Measurements from ENCODE around the gene LIMS2. TPM values are rescaled to one million over a fixed set of nuclear protein-coding genes. Genes with fewer than 3 reads are reported as not detected.

The LIMS2 gene
- total RNA-seq, 2 experiments from 2014 or later = 4.5 to 11.4 TPM

- H3K4me3 Mint-ChIP-seq = no peak overlapping the region
- CTCF ChIA-PET = interaction anchor here (0.8 to 1.6 kb wide), 3 partner anchors 20 to 50 kb away, joined by 3 to 5 read pairs (median 3); no protein-coding TSS in a partner anchor
- no peak for DNase-seq
- no peak overlapping the region for H3K27ac Mint-ChIP-seq
- H3K27me3 Mint-ChIP-seq = peaks cover 38% of the 10 kb centered on the region
- no peak for ATAC-seq
- peaks cover 2% of the 10 kb centered on the region for H3K9me3 Mint-ChIP-seq (ENCODE audit: low read depth)
- peaks cover 3% of the 10 kb centered on the region for H3K36me3 Mint-ChIP-seq
- H3K4me1 Mint-ChIP-seq = peaks cover 6% of the 10 kb centered on the region
Observed at GRCh38 chr2:127599211-127599610, 76.1 kb downstream of the LIMS2 start.

DNA sequence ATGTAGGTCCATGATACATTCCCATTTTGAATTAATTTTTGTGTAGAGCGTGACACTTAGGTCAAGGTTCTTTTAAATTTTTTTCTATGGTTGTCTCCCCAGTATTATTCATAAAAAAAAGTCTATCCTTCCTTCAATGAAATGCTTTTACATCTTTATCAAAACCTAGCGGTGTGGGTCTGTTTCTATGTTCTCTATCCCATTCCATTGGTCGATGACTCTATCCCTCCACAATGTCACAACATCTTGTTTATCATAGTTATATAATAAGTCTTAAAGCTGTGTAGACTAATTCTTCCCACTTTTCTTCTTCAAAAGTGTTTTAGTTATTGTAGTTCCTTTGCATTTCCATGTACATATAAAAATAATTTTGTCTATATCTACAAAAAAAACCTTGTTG lies 76.6 kb downstream of the LIMS2 start:
- Mint-ChIP-seq H3K9me3 (ENCODE audit: low read depth) (peaks cover 2% of the 10 kb centered on the region), H3K27me3 (peaks cover 38% of the 10 kb centered on the region), H3K36me3 (peaks cover 3% of the 10 kb centered on the region), H3K4me1 (peaks cover 6% of the 10 kb centered on the region), H3K4me3 (no peak overlapping the region), H3K27ac (no peak overlapping the region)
- no peak for DNase-seq
- CTCF ChIA-PET = interaction anchor here (0.8 to 1.6 kb wide), 3 partner anchors 19 to 51 kb away, joined by 3 to 5 read pairs (median 3); no protein-coding TSS in a partner anchor
- no peak for ATAC-seq

DNA sequence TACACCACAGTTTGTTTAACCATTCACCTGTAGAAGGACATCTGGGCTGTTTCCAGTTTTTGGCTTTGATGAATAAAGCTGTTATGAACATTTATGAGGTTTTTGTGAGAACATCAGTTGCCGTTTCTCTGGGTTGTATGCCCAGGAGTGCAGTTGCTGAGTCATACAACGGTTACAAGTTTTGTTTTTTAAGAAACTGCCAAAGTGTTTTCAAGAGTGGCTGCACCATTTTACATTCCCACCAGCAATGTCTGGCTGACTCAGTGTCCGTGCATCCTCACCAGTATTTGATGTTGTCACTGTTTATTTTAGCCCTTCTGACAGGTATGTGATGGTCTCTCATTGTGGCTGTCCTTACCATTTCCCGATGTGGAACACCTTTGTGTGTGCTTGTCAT lies 77.3 kb downstream of the LIMS2 start:
- H3K36me3 Mint-ChIP-seq = peaks cover under 1% of the 10 kb centered on the region
- peaks cover 6% of the 10 kb centered on the region for H3K4me1 Mint-ChIP-seq
- no peak for ATAC-seq
- H3K9me3 Mint-ChIP-seq (ENCODE audit: low read depth) = peaks cover 1% of the 10 kb centered on the region
- CTCF ChIA-PET = interaction anchor here (1.2 kb wide), 1 partner anchor 43 kb away, joined by 3 read pairs; no protein-coding TSS in a partner anchor
- H3K4me3 Mint-ChIP-seq = no peak overlapping the region
- H3K27ac Mint-ChIP-seq = peak overlapping the region; percentile 18
- peaks cover 34% of the 10 kb centered on the region for H3K27me3 Mint-ChIP-seq
- DNase-seq = no peak

DNA sequence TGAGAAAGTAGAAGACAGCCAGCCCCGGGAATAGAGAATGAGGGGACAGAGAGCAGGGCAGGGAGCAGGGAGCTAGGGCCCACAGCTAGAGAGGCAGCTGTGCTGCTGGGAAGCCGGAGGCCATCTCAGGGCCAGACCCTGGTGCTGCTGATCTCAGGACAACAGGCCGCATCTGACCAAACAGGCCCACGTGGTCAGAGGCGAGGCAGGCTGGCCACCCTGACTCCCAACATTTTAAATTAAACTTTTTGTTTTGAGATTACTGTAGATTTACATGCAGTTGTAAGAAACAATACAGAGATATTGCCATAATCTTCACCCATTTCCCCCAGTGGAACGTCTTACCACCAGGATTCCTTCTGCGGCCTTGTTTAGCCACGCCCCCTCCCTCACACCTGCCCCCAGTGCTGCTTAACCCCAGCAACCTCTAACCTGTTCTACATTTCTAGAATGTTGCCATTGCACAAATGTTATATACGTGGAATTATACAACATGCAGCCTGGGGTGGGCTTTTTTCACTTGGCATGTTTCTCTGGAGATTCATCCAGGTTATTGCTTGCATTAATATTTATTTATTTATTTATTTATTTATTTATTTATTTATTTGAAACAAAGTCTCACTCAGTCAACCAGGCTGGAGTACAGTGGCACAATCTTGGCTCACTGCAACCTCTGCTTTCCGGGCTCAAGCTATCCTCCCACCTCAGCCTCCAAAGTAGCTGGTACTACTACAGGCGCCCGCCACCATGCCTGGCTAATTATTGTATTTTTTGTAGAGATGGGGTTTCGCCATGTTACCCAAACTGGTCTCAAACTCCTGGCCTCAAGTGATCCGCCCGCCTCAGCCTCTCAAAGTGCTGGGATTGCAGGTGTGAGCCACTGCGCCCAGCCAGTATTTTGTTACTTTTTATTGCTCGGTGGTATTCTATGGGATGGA lies 78.0 kb downstream of the LIMS2 start:
- H3K36me3 Mint-ChIP-seq = no peaks in the 10 kb centered on the region

DNA sequence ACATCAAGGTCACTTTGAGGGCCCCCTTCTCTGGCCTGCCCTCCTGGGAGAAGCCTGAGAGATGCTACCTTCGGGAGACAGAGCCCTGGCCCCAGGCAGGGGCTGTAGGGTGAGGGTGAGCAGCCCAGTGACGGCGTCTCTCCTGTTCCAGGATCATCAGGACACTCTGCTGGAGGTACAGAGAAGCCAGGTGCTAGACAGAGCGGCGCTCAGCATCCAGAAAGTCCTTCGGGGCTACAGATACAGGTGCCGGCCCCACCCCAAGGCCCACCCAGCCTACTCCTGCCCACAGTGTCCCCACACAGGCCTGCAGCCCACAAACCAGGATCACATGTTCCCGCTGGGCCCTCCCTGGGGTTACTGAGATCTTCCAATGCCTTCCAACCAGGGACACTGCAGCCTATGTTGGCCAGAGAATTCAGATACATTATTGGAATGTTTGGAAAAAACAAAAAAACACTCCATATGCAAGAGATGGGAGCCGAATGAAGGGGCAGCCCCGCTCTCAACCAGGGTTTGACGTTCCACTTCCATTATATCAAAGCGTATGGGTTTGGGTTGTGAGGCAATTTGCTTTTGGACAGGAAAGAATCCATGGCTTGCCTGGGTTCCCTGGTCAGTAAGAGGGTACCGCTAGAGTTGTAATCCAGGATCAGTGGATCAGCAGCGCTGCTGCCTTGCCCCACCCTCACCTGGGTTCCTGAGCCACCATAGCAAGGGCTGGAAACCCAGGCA lies 78.9 kb downstream of the LIMS2 start:
- Mint-ChIP-seq H3K36me3 (no peaks in the 10 kb centered on the region), H3K4me1 (peaks cover 6% of the 10 kb centered on the region), H3K4me3 (no peak overlapping the region), H3K27ac (no peak overlapping the region), H3K9me3 (ENCODE audit: low read depth) (no peaks in the 10 kb centered on the region), H3K27me3 (peaks cover 32% of the 10 kb centered on the region)
- CTCF ChIA-PET = interaction anchor here (1.9 kb wide), 1 partner anchor 54 kb away, joined by 5 read pairs; no protein-coding TSS in a partner anchor
- no peak for ATAC-seq
- no peak for DNase-seq

More for the DNA sequence above, 78.0 kb downstream of the LIMS2 start:
- Mint-ChIP-seq H3K27me3 (peaks cover 33% of the 10 kb centered on the region), H3K4me3 (no peak overlapping the region), H3K9me3 (ENCODE audit: low read depth) (no peaks in the 10 kb centered on the region), H3K4me1 (peaks cover 6% of the 10 kb centered on the region), H3K27ac (peak overlapping the region; percentile 18)
- no peak for DNase-seq
- CTCF ChIA-PET = interaction anchor here (1.9 kb wide), 1 partner anchor 53 kb away, joined by 5 read pairs; no protein-coding TSS in a partner anchor
- no peak for ATAC-seq

DNA sequence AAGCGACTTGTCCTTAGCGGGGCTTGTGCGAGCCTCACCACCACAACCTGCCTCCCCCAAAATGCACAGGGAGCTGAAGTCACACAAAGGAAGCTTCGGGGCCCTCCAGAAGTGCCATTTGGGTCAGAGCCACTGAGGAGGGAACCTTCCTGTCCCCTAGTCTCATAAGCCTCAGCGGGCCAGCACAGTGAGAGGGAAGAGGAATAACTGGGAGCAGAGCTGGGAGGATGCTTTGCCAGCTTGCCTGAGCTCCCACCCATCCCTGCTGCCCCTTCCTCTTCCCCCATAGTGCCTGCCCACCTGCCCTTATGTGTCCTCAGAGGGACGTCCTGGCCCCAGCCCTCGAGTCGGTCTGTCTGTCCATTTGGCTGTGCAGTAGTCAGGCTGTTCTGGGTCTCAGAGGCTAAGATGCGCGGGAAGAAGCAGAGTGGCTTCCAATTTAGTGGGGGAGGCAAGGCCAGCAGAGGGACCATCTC lies 81.2 kb downstream of the LIMS2 start:
- Mint-ChIP-seq H3K27me3 (peaks cover 16% of the 10 kb centered on the region), H3K4me1 (peaks cover 6% of the 10 kb centered on the region), H3K36me3 (no peaks in the 10 kb centered on the region), H3K4me3 (no peak overlapping the region), H3K27ac (no peak overlapping the region), H3K9me3 (ENCODE audit: low read depth) (no peaks in the 10 kb centered on the region)
- CTCF ChIA-PET = no interaction called here
- no peak for ATAC-seq
- no peak for DNase-seq

DNA sequence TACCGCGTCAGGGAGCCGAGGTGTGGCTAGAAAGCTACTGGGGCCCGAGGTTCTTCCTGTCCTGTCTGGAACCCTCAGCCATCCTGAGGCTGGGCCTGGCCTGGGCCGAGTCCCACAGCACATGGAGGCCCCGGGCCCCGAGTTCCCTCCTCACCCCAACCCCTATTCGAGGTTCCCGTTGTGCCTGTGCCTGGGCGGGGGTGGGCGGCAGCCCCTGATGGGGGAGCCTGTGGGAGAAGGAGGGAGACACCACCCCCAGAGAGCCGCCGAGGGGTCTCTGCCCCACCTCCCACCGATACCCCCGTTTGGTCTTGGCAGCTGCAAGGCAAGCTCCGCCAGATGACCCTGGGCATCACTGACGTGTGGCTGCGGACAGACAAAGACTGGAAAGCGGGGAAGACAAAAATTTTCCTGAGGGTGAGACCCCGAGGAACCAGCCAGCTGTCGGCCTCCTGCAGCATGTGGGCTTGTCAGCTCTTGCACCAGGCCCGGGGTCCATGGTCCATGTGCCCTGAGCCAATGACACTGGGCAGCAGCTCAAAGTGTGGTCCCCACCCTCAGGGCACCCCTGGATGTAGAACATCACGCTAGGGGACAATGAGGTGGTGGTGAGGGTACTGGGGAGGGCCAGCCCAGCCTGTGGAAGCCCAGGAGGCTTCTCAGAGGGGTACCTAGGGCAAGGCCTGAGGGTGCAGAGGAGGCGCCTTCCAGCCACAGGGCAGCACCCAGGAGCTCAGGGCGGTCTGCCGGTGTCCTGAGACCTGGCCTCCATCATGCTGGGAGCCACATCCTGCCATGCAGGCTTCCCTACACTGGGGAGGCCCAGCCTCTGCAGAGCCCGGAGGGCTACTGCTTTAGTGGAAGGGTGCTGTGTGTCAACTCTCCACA lies 81.9 kb downstream of the LIMS2 start:
- DNase-seq (no peak), ATAC-seq (no peak)
- CTCF ChIA-PET = interaction anchor here (1.0 to 3.4 kb wide), 3 partner anchors 11 to 56 kb away, joined by 4 to 33 read pairs (median 13); no protein-coding TSS in a partner anchor

GRCh38 chr2:127592761-127593227 lies 82.5 kb downstream of the LIMS2 start:
- CTCF ChIA-PET = interaction anchor here (1.0 to 3.4 kb wide), 4 partner anchors 12 to 103 kb away, joined by 4 to 33 read pairs (median 10); no protein-coding TSS in a partner anchor
- no peak for ATAC-seq
- Mint-ChIP-seq H3K27me3 (peaks cover 9% of the 10 kb centered on the region), H3K9me3 (ENCODE audit: low read depth) (no peaks in the 10 kb centered on the region), H3K27ac (no peak overlapping the region), H3K4me1 (peaks cover under 1% of the 10 kb centered on the region), H3K36me3 (no peaks in the 10 kb centered on the region), H3K4me3 (no peak overlapping the region)
- no peak for DNase-seq

More for the DNA sequence above, 81.9 kb downstream of the LIMS2 start:
- Mint-ChIP-seq H3K27ac (no peak overlapping the region), H3K36me3 (no peaks in the 10 kb centered on the region), H3K4me1 (peaks cover 6% of the 10 kb centered on the region), H3K4me3 (no peak overlapping the region), H3K9me3 (ENCODE audit: low read depth) (no peaks in the 10 kb centered on the region), H3K27me3 (peaks cover 12% of the 10 kb centered on the region)

GRCh38 chr2:127591221-127591923 lies 84.0 kb downstream of the LIMS2 start:
- DNase-seq = peak; percentile 72
- Mint-ChIP-seq H3K36me3 (no peaks in the 10 kb centered on the region), H3K4me1 (no peaks in the 10 kb centered on the region), H3K27me3 (peaks cover 10% of the 10 kb centered on the region), H3K27ac (no peak overlapping the region), H3K4me3 (no peak overlapping the region), H3K9me3 (ENCODE audit: low read depth) (no peaks in the 10 kb centered on the region)
- CTCF ChIA-PET = interaction anchor here (0.6 to 3.4 kb wide), 23 partner anchors 9 to 513 kb away, joined by 3 to 63 read pairs (median 5); no protein-coding TSS in a partner anchor
- ATAC-seq = peak; percentile 90

- Mint-ChIP-seq H3K27me3 (peaks cover 15% of the 10 kb centered on the region), H3K4me3 (no peak overlapping the region), H3K27ac (no peak overlapping the region), H3K36me3 (no peaks in the 10 kb centered on the region), H3K9me3 (ENCODE audit: low read depth) (no peaks in the 10 kb centered on the region), H3K4me1 (no peaks in the 10 kb centered on the region)
- CTCF ChIA-PET = interaction anchor here (0.6 to 3.4 kb wide), 23 partner anchors 8 to 513 kb away, joined by 3 to 63 read pairs (median 5); no protein-coding TSS in a partner anchor
- ATAC-seq (no peak), DNase-seq (no peak)
Observed at GRCh38 chr2:127590386-127591190, 84.7 kb downstream of the LIMS2 start.

- Mint-ChIP-seq H3K4me1 (no peaks in the 10 kb centered on the region), H3K4me3 (no peak overlapping the region), H3K36me3 (no peaks in the 10 kb centered on the region), H3K9me3 (ENCODE audit: low read depth) (no peaks in the 10 kb centered on the region), H3K27ac (no peak overlapping the region), H3K27me3 (peaks cover 15% of the 10 kb centered on the region)
- no peak for DNase-seq
- ATAC-seq = no peak
- CTCF ChIA-PET = interaction anchor here (3.0 to 3.4 kb wide), 2 partner anchors 50 to 59 kb away, joined by 33 to 63 read pairs; no protein-coding TSS in a partner anchor
Observed at GRCh38 chr2:127589841-127590240, 85.5 kb downstream of the LIMS2 start.
